WTC11 (cell line): ENCODE data around the gene FLT4.
"Not testable (repeated sequence)": the region's sequence is repeated elsewhere in the genome, so short reads cannot be mapped to it uniquely, and the experiment has no call there.

ENCODE experiments used
- HMGA2 ChIP-seq: fragments of 250-450 bp; sonication (Bioruptor Pico); IDR thresholded peaks from 2 replicates; pipeline ENCODE4 v1.4.0; 2021; ENCODE audit warnings: mild to moderate bottlenecking, moderate library complexity
- NFYB ChIP-seq: sonication (generic); formaldehyde crosslinking; conservative IDR thresholded peaks from 2 replicates; pipeline ENCODE4 v1.8.0; 2022; ENCODE audit warnings: low read depth, missing genetic modification reagents
- SMAD3 ChIP-seq: sonication (generic); formaldehyde crosslinking; IDR thresholded peaks from 2 replicates; pipeline ENCODE4 v1.8.0; 2022; ENCODE audit warnings: missing genetic modification reagents, mild to moderate bottlenecking, borderline replicate concordance
- SP1 ChIP-seq: sonication (generic); formaldehyde crosslinking; conservative IDR thresholded peaks from 2 replicates; pipeline ENCODE4 v1.8.1; 2022; ENCODE audit warnings: missing genetic modification reagents
- TF ChIP-seq, protein P1 (sequence below): sonication (generic); formaldehyde crosslinking; IDR thresholded peaks from 2 replicates; pipeline ENCODE4 v1.8.1; 2023; ENCODE audit warnings: mild to moderate bottlenecking, missing genetic modification reagents, borderline replicate concordance
- TF ChIP-seq, protein P2 (sequence below): sonication (generic); formaldehyde crosslinking; IDR thresholded peaks from 2 replicates; pipeline ENCODE4 v1.8.0; 2023; ENCODE audit warnings: mild to moderate bottlenecking, missing genetic modification reagents
- TF ChIP-seq, protein P3 (sequence below): fragments of 200-600 bp; IDR thresholded peaks from 2 replicates; pipeline ENCODE4 v1.8.0; 2022; ENCODE audit warnings: antibody characterized with exemption
- TF ChIP-seq, protein P4 (sequence below): fragments of 250-450 bp; sonication (Bioruptor Pico); IDR thresholded peaks from 2 replicates; pipeline ENCODE4 v1.9.0; 2021; ENCODE audit warnings: mild to moderate bottlenecking

DNA sequence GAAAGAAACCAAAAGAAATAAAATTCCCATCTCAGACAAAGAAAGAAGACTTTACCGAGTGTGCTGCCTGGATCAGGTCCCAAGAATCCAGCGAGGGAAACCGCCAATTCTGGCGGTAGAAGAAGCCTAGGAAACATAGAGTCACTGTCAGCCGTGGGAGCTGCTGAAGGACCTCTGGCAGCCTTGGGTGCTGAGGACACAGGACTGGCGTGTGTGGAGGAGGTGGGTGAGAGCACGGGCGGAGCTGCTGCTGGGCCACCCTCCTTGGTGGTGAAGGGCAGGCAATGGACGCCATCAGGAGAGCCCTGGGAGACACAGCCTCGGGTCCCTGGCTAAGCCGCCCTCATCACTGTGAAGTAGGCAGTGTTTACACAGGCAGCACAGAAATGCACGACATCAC, 37.4 kb upstream of the FLT4 start:
- TF ChIP-seq HMGA2 (CRISPR knock-in tag); SP1; NFYB (CRISPR knock-in tag); SMAD3 (CRISPR knock-in tag): not testable (repeated sequence)
- TF ChIP-seq, protein P1, sequence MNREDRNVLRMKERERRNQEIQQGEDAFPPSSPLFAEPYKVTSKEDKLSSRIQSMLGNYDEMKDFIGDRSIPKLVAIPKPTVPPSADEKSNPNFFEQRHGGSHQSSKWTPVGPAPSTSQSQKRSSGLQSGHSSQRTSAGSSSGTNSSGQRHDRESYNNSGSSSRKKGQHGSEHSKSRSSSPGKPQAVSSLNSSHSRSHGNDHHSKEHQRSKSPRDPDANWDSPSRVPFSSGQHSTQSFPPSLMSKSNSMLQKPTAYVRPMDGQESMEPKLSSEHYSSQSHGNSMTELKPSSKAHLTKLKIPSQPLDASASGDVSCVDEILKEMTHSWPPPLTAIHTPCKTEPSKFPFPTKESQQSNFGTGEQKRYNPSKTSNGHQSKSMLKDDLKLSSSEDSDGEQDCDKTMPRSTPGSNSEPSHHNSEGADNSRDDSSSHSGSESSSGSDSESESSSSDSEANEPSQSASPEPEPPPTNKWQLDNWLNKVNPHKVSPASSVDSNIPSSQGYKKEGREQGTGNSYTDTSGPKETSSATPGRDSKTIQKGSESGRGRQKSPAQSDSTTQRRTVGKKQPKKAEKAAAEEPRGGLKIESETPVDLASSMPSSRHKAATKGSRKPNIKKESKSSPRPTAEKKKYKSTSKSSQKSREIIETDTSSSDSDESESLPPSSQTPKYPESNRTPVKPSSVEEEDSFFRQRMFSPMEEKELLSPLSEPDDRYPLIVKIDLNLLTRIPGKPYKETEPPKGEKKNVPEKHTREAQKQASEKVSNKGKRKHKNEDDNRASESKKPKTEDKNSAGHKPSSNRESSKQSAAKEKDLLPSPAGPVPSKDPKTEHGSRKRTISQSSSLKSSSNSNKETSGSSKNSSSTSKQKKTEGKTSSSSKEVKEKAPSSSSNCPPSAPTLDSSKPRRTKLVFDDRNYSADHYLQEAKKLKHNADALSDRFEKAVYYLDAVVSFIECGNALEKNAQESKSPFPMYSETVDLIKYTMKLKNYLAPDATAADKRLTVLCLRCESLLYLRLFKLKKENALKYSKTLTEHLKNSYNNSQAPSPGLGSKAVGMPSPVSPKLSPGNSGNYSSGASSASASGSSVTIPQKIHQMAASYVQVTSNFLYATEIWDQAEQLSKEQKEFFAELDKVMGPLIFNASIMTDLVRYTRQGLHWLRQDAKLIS (CRISPR knock-in tag) = not testable (repeated sequence)
- TF ChIP-seq, protein P2, sequence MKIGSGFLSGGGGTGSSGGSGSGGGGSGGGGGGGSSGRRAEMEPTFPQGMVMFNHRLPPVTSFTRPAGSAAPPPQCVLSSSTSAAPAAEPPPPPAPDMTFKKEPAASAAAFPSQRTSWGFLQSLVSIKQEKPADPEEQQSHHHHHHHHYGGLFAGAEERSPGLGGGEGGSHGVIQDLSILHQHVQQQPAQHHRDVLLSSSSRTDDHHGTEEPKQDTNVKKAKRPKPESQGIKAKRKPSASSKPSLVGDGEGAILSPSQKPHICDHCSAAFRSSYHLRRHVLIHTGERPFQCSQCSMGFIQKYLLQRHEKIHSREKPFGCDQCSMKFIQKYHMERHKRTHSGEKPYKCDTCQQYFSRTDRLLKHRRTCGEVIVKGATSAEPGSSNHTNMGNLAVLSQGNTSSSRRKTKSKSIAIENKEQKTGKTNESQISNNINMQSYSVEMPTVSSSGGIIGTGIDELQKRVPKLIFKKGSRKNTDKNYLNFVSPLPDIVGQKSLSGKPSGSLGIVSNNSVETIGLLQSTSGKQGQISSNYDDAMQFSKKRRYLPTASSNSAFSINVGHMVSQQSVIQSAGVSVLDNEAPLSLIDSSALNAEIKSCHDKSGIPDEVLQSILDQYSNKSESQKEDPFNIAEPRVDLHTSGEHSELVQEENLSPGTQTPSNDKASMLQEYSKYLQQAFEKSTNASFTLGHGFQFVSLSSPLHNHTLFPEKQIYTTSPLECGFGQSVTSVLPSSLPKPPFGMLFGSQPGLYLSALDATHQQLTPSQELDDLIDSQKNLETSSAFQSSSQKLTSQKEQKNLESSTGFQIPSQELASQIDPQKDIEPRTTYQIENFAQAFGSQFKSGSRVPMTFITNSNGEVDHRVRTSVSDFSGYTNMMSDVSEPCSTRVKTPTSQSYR = not testable (repeated sequence)
- TF ChIP-seq, protein P3, sequence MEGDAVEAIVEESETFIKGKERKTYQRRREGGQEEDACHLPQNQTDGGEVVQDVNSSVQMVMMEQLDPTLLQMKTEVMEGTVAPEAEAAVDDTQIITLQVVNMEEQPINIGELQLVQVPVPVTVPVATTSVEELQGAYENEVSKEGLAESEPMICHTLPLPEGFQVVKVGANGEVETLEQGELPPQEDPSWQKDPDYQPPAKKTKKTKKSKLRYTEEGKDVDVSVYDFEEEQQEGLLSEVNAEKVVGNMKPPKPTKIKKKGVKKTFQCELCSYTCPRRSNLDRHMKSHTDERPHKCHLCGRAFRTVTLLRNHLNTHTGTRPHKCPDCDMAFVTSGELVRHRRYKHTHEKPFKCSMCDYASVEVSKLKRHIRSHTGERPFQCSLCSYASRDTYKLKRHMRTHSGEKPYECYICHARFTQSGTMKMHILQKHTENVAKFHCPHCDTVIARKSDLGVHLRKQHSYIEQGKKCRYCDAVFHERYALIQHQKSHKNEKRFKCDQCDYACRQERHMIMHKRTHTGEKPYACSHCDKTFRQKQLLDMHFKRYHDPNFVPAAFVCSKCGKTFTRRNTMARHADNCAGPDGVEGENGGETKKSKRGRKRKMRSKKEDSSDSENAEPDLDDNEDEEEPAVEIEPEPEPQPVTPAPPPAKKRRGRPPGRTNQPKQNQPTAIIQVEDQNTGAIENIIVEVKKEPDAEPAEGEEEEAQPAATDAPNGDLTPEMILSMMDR = not testable (repeated sequence)
- TF ChIP-seq, protein P4, sequence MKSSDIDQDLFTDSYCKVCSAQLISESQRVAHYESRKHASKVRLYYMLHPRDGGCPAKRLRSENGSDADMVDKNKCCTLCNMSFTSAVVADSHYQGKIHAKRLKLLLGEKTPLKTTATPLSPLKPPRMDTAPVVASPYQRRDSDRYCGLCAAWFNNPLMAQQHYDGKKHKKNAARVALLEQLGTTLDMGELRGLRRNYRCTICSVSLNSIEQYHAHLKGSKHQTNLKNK (CRISPR knock-in tag) = not testable (repeated sequence)
